ENCODE measurements around the gene SYTL5.
A peak's percentile ranks its signal among the peaks of the same experiment; 100 is the strongest.
"Not testable (repeated sequence)": the region's sequence is repeated elsewhere in the genome, so short reads cannot be mapped to it uniquely, and the experiment has no call there.

Gene SYTL5

GRCh38 chrX:38006291-38006690, at the start of gene SYTL5:
TSS of gene SYTL5 (plus strand) at chrX:38006553. CDS start at chrX:38033890, 27,337 bp downstream.
- DNase-seq: no peak

DNA sequence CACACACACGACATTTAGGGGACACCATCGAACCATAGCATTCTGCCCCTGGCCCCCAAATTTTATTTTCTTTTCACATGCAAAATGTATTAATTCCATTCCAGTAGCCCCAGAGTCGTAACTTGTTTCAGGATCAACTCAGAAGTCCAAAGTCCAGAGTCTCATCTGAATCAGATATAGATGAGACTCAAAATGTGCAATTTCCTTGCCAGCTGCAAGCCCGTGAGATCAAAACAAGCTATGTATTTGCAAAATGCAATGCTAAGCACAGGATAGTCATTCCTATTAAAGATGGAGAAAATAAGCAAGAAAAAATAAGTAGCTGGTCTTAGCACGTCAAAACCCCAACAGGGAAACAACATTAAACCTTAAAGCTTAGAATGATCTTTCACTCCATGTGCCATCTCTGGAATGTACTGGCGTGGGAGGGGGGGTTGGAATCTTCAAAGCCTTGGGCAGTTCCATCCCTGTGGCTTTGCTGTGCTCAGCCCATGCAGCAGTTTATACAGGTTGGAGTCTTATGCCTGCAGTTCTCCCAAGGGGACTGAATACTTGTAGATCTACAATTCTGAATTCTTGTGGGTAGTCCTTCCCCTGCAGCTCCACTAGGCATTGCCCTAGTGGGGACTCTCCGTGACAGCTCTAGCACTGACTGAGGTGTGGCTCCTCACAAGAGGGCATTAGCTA, 47.7 kb upstream of the SYTL5 start:
- DNase-seq: peak; percentile 4

DNA sequence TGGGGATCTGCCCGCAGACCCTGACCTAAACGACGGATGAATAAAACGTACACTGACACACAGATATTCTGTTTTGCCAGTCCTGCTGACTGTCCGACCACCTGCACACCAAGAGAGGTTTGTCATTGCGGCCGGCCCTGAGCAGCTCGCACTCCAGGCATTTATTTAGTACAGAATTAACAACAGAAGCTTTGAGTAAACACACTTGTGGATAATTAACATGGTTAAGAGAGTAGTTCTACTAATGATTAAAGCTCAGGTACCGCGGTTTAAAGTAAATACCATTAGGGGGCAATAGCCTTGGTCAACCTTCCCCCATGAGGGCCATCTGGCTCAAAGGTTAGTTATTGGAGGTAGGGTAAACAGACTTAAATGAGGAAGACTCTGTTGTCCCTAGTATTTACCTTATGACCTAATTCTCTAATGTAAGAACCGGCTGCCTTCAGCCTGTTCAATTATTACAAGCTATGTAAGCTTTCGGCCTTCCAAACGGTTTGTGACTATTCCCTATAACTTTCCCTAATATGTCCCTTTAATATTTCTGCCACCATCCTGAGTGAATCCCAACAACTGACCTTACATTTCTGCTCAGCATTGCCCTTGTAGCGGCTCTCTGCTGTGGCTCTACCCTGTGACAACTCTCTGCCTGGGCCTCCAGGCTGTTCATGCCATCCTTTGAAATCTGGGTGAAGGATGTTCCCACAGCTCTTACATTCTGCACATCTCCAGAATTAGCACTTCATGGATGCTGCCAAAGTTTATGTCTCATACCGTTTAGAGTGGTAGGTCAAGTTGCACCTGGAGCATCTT, 46.9 kb upstream of the SYTL5 start:
- no peak for DNase-seq

DNA sequence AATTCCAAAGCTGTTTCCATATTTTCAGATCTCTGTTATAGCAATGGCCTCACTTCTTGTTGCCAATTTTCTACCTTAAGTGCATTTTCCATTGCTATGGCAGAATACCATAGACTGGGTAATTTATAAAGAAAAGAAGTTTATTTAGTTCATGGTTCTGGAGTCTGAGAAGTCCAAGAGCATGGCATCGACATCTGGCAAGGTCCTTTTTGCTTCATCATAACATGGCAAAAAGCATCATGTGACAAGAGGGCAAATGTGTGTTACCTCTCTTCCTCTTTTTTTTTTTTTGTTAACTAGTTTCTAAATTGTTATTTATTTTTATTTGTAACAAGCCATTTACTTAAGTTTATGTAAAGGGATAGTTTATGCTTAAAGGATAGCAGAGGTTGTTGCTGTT, 45.2 kb upstream of the SYTL5 start:
- no peak for DNase-seq

GRCh38 chrX:37967714-37968113, 38.6 kb upstream of the SYTL5 start:
- no peak for DNase-seq

- no peak for DNase-seq
Measured at GRCh38 chrX:37975421-37975820, 30.9 kb upstream of the SYTL5 start.

DNA sequence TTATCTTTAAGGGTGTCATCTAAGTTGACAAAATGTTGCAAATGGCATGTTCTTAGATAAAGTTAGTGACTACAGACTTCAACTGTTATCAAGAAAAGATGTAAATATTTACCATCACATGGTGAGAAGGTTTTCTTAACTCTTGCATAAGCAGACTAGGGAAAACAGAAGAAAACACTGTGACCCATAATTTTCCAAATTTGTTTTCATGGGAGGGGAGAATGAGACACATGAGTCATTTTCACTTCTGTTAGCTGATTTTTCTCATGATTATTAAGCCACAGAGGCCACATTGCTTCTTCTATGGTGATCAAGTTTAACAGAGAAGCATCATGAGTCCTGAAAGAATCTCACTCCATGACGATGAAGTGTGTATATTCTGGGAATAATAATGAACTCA, 30.2 kb upstream of the SYTL5 start:
- DNase-seq: no peak

GRCh38 chrX:37984880-37985279, 21.5 kb upstream of the SYTL5 start:
- DNase-seq: no peak

DNA sequence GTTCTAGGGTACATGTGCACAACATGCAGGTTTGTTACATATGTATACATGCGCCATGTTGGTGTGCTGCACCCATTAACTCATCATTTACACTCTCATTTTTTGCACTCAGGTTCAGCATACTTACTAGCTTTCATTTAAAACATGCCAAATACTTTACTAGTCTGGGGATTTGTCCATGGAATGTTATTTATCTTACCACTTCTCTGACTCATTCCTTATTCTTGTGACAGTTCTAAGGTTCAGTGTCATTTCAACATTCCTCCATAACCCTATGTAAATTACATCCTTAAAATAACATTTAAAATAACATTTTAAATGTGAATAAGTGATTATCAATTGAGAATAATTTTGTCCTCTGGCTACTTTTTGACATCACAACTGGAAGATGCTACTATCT, 19.5 kb upstream of the SYTL5 start:
- no peak for DNase-seq

DNA sequence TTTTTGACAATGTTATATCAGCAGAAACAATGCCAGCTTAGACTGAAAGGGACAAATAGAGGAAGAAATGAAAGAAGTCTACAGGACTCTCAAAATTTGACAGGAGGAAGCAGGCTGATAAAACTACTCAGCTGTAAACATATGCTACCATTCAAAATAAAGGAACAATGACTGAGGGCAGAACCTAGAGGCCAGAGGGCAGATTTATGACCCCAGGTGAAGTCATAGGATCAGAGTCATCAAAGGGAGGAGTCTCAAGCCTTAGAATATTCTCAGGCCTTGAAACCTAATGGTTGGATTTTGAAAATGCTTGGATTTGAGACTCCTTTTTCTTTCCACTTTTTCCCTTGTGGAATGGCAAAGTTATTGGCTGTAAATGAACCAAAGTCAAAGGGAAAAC, 17.0 kb upstream of the SYTL5 start:
- DNase-seq: no peak

- DNase-seq: not testable (repeated sequence)
Measured at GRCh38 chrX:37991303-37991702, 15.1 kb upstream of the SYTL5 start.

- DNase-seq: no peak
Measured at GRCh38 chrX:37993176-37993575, 13.2 kb upstream of the SYTL5 start.

- no peak for DNase-seq
Measured at GRCh38 chrX:37993837-37994619, 12.3 kb upstream of the SYTL5 start.

- DNase-seq: no peak
Measured at GRCh38 chrX:37995428-37995827, 10.9 kb upstream of the SYTL5 start.

DNA sequence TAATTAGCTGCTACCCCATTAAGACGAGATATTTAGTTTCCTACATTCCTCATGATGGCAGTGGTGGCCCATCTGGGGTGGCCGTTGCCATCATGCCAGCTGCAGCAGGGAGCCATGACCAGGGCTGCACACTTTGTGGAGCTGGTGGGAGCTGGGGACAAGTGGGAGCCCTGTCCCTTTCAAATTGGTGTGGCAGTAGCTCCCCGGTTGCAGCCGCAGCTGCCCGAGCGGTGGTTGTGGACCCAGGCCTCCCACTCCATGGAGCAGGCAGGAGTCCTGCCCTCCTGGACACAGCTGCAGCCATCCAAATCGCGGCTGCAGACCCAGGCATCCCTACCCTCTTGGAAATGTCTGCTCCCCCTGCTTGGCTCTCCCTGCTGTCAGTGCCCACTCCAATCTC, 9.3 kb upstream of the SYTL5 start:
- no peak for DNase-seq

DNA sequence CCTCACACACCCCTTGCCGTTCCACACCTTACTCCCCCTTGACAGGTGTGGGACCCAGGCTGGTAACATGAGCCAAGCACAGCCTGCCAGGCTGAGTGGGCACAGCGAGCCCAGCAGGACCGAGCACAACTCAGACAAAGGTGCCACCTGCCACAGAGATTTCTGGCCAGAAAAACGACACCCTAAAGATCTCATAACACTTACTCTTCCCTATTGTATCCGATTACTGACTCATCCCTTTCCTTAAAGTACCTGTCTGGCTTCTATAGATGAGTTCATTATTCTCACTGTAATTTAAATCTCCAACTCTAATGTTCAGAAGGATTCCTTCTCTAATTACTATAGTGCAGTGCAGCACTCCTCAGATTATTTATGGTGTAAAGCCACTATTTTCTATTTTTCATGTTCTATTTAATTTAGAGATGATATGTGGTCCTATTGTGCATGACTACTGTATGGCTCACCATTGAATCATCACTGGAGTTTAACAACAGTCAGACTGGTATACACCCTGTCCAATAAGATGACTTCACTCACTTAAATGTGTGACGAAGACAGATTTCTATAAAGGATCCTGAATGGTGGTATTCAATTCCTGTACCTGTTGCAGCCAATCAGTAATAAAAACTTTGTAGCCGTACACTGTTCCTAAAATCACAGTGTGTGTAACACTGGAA, 7.6 kb upstream of the SYTL5 start:
- DNase-seq: no peak

GRCh38 chrX:38000706-38001105, 5.6 kb upstream of the SYTL5 start:
- DNase-seq: no peak

DNA sequence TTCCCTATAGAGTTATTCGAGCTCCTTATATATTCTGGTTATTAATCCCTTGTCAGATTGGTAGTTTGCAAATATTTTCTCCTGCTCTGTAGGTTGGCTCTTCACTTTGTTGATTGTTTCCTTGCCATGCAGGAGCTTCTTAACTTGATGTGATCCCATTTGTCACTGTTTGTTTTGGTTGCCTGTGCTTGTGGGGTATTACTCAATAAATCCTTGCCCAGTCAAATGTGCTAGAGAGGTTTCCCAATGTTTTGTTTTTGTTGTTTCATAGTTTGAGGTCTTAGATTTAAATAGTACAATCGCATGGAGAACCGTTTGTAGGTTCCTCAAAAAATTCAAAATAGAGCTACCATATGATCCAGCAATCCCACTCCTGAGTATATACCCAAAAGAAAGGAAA, 2.3 kb upstream of the SYTL5 start:
- DNase-seq: no peak

GRCh38 chrX:38006778-38007177, 425 bp downstream of the SYTL5 start:
- no peak for DNase-seq

GRCh38 chrX:38008658-38009057, 2.3 kb downstream of the SYTL5 start:
- no peak for DNase-seq

GRCh38 chrX:38009641-38010040, 3.3 kb downstream of the SYTL5 start:
- no peak for DNase-seq

DNA sequence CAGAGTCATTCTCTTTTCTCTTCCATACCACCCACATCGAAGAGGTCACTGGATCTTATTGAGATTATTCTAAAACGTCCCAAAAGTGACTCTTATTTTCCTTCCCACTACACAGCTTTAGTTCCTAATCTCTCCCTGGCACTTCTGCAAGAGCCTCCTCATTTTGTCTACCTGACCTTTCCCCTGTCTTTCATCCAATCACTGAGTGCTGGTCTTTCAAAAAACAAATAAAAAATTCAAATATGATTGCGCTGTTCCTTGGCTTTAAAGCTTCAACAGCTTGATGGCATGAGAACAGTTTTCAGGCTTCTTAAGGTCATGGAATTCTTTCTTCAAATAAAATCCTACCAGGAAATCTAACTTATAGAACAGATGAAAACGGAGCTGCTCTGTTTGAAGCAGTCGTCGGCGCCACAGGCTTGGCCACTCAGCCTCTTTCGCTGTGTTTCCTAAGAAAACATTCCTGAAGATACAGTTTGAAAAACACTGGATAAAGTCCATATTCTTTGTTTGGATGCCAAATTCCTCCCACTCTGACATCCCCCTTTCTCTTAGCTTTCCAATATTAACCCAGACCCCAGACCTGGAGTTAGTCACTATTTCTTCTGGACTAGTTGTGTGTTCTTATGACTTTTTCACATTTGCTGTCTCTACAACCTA, 12.5 kb downstream of the SYTL5 start:
- DNase-seq: no peak

DNA sequence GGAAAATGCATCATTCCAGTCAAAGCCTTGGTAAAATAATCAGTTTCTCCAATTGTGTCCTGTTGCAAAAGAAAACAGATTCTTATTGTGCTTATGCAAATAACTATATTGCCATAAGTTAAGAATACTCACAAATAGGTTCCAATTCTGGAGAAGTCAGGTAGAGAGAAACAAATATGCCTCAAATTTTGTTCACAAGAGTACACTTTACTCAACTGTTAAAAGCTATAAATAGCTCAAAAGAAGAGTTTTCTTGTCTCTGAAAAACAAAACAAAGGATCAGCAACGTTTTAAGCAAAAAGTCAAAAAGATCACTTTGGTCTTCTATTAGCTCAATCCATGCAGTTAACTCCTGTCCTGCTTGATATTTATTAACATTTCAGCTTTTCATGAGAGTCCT, 21.9 kb downstream of the SYTL5 start:
- DNase-seq: no peak
